Tibial nerve (tissue), 4 donors: ENCODE measurements around the gene ANKRD11. TPM values are rescaled to one million over a fixed set of nuclear protein-coding genes. Genes with fewer than 3 reads are reported as not detected.

Experiments used
- DNase-seq, 2 donors: peaks; one replicate each; pipeline ENCODE4 v3.0.0-alpha.2; 2019; ENCODE audit warnings: low spot score in 2 of 2
- H3K27ac ChIP-seq, 4 donors: fragments of 200-600 bp; sonication (generic) in 3 of 4; one replicate each; pipeline ENCODE4 v1.5.1; 2017 to 2019; ENCODE audit warnings: mild to moderate bottlenecking in 1 of 4
- H3K27me3 ChIP-seq, 2 donors: fragments of 200-600 bp; sonication (generic) in 1 of 2; one replicate each; pipeline versions ENCODE4 v1.5.1 to v1.6.0; 2017 to 2019
- H3K36me3 ChIP-seq, 3 donors: fragments of 200-600 bp; sonication (generic); one replicate each; pipeline ENCODE4 v1.5.1; 2018 to 2019
- H3K4me1 ChIP-seq, 4 donors: fragments of 200-600 bp; sonication (generic) in 3 of 4; one replicate each; pipeline ENCODE4 v1.5.1; 2017 to 2019
- H3K4me3 ChIP-seq, 4 donors: fragments of 200-600 bp; sonication (generic) in 3 of 4; one replicate each; pipeline ENCODE4 v1.5.1; 2017 to 2019; ENCODE audit warnings: mild to moderate bottlenecking in 1 of 4, moderate library complexity in 1 of 4
- H3K9me3 ChIP-seq, 4 donors: fragments of 200-600 bp; sonication (generic) in 3 of 4; one replicate each; pipeline ENCODE4 v1.5.1; 2017 to 2019
- EP300 ChIP-seq, 2 donors: sonication (generic); formaldehyde crosslinking; IDR thresholded peaks; one replicate each; pipeline ENCODE4 v1.6.1; 2017; ENCODE audit warnings: antibody characterized with exemption in 2 of 2, mild to moderate bottlenecking in 1 of 2
- POLR2A ChIP-seq, 2 donors: fragments of 450-650 bp; IDR thresholded peaks; one replicate each; pipeline ENCODE4 v1.6.1; 2017; ENCODE audit warnings: antibody characterized with exemption in 2 of 2, mild to moderate bottlenecking in 2 of 2, moderate library complexity in 2 of 2
- WGBS, 2 donors: methylation state at CpG; one replicate each; pipeline ENCODE4 v1.1.5; 2018; 5-methylcytosine and 5-hydroxymethylcytosine counted together
- total RNA-seq, 4 donors: library from RNA; depleted of rRNA; stranded (reverse); fragments of >200 nt; gene quantifications; one replicate each; pipeline ENCODE4 v1.1.0, GENCODE V29; 2016
- TF ChIP-seq, protein P1 (sequence below), 5 experiments: fragments of 200-600 bp in 3 of 5; fragments of 450-650 bp in 2 of 5; sonication (generic) in 3 of 5; IDR thresholded peaks; one replicate each; pipeline ENCODE4 v1.5.1; 2016 to 2019; ENCODE audit warnings: antibody characterized with exemption in 5 of 5, mild to moderate bottlenecking in 3 of 5, moderate library complexity in 2 of 5

Gene ANKRD11
- total RNA-seq, 4 donors from 2014 or later: 104 to 177 (median 112) TPM

DNA sequence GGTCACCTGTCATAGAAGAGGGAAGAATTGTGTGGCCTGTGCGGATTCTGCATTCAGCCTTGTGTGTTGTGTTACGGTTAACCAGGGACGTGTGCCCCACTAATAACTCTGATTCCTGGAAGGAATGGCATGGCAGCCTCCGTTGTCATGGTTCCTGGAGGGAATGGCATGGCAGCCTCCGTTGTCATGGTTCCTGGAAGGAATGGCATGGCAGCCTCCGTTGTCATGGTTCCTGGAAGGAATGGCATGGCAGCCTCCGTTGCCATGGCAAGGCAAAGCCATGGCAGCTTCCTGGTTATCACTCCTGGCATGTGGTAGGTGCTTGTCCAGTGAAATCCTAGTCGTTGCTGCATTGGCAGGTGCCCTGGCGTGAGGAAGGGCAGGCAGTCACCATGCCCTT is 26.8 kb upstream of the ANKRD11 start:
- no peak for DNase-seq
- H3K27me3 ChIP-seq: no peaks in the 10 kb centered on the region
- H3K27ac ChIP-seq: no peak overlapping the region
- H3K9me3 ChIP-seq: no peaks in the 10 kb centered on the region
- 77 to 98% methylated on average over 6 to 9 of the region's 9 CpGs for whole genome bisulfite sequencing, 2 donors
- peaks cover 2 to 98% (median 13%) of the 10 kb centered on the region in 3 donors for H3K36me3 ChIP-seq
- TF ChIP-seq, protein P1, sequence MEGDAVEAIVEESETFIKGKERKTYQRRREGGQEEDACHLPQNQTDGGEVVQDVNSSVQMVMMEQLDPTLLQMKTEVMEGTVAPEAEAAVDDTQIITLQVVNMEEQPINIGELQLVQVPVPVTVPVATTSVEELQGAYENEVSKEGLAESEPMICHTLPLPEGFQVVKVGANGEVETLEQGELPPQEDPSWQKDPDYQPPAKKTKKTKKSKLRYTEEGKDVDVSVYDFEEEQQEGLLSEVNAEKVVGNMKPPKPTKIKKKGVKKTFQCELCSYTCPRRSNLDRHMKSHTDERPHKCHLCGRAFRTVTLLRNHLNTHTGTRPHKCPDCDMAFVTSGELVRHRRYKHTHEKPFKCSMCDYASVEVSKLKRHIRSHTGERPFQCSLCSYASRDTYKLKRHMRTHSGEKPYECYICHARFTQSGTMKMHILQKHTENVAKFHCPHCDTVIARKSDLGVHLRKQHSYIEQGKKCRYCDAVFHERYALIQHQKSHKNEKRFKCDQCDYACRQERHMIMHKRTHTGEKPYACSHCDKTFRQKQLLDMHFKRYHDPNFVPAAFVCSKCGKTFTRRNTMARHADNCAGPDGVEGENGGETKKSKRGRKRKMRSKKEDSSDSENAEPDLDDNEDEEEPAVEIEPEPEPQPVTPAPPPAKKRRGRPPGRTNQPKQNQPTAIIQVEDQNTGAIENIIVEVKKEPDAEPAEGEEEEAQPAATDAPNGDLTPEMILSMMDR (IDR thresholded peaks at IDR 0.05): no peak
- no peak for TF ChIP-seq EP300 (IDR thresholded peaks at IDR 0.05)
- no peak for TF ChIP-seq POLR2A (IDR thresholded peaks at IDR 0.05)
- no peaks in the 10 kb centered on the region for H3K4me1 ChIP-seq
- H3K4me3 ChIP-seq: no peak overlapping the region

- Histone ChIP-seq H3K9me3 (no peaks in the 10 kb centered on the region), H3K27me3 (no peaks in the 10 kb centered on the region), H3K4me1 (peaks cover 0 to 19% (median 9%) of the 10 kb centered on the region in 4 donors), H3K4me3 (no peak overlapping the region), H3K36me3 (peaks cover 2 to 71% (median 19%) of the 10 kb centered on the region in 3 donors), H3K27ac (no peak overlapping the region)
- WGBS, 2 donors: 91 to 93% methylated on average over 9 of the region's 9 CpGs
- TF ChIP-seq, protein P1 (IDR thresholded peaks at IDR 0.05): no peak
- TF ChIP-seq POLR2A (IDR thresholded peaks at IDR 0.05) (no peak), EP300 (IDR thresholded peaks at IDR 0.05) (no peak)
- DNase-seq: no peak
Measured at GRCh38 chr16:89512453-89512852, 22.1 kb upstream of the ANKRD11 start.

- H3K9me3 ChIP-seq: no peaks in the 10 kb centered on the region
- peaks cover 0 to 30% (median 18%) of the 10 kb centered on the region in 4 donors for H3K4me1 ChIP-seq
- no peak overlapping the region for H3K4me3 ChIP-seq
- WGBS, 2 donors: 79 to 86% methylated on average over 8 of the region's 8 CpGs
- peaks cover 2 to 61% (median 19%) of the 10 kb centered on the region in 3 donors for H3K36me3 ChIP-seq
- TF ChIP-seq, protein P1 (IDR thresholded peaks at IDR 0.05): no peak
- TF ChIP-seq EP300 (IDR thresholded peaks at IDR 0.05): no peak
- no peak for TF ChIP-seq POLR2A (IDR thresholded peaks at IDR 0.05)
- no peaks in the 10 kb centered on the region for H3K27me3 ChIP-seq
- H3K27ac ChIP-seq: no peak overlapping the region
- no peak for DNase-seq
Measured at GRCh38 chr16:89511374-89511773, 21.0 kb upstream of the ANKRD11 start.

DNA sequence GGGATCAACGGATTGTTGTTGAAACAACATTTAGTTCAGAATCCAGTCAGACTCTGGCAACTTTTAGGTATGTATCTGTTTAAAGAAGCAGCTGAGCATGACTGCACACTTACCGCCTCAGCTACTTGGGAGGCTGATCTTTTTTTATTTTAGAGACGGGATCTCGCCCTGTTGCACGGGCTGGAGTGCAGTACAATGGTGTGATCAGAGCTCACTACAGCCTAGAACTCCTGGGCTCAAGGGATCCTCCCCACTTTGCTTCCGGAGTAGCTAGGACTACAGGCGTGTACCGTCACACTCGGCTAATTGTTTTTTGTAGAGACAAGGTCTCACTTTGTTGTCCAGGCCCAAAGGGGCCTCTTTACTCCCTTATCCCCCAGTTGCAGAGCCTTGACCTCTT is 20.2 kb upstream of the ANKRD11 start:
- no peak overlapping the region for H3K27ac ChIP-seq
- WGBS, 2 donors: 78 to 86% methylated on average over 9 of the region's 9 CpGs
- H3K4me3 ChIP-seq: no peak overlapping the region
- H3K4me1 ChIP-seq: peaks cover 4 to 38% (median 27%) of the 10 kb centered on the region in 4 donors
- TF ChIP-seq, protein P1 (IDR thresholded peaks at IDR 0.05): no peak
- TF ChIP-seq EP300 (IDR thresholded peaks at IDR 0.05) (no peak), POLR2A (IDR thresholded peaks at IDR 0.05) (no peak)
- H3K27me3 ChIP-seq: no peaks in the 10 kb centered on the region
- no peak for DNase-seq
- H3K36me3 ChIP-seq: peaks cover 2 to 52% (median 19%) of the 10 kb centered on the region in 3 donors
- H3K9me3 ChIP-seq: no peaks in the 10 kb centered on the region

GRCh38 chr16:89507834-89508590 is 17.7 kb upstream of the ANKRD11 start, which contains the start of gene SPG7:
Gene SPG7, plus strand, starts transcription at chr16:89508403. Its CDS starts 15 bp downstream, at chr16:89508418.
- Histone ChIP-seq H3K36me3 (peaks cover 0 to 27% (median 9%) of the 10 kb centered on the region in 3 donors), H3K9me3 (no peaks in the 10 kb centered on the region), H3K27me3 (no peaks in the 10 kb centered on the region), H3K4me3 (peak within 1 kb of the TSS; percentile 88 to 98 (median 95)), H3K27ac (peak within 1 kb of the TSS; percentile 82 to 96 (median 92)), H3K4me1 (peaks cover 4 to 56% (median 34%) of the 10 kb centered on the region in 4 donors)
- WGBS, 2 donors: 0% methylated on average over 16 to 21 of the region's 90 CpGs
- DNase-seq: peak; percentile 72 to 77
- peak in 1 of 2 donors; percentile 83 for TF ChIP-seq EP300 (IDR thresholded peaks at IDR 0.05)
- TF ChIP-seq, protein P1 (IDR thresholded peaks at IDR 0.05): peak in 2 of 5 experiments; percentile 19 to 43
- peak; percentile 67 to 90 for TF ChIP-seq POLR2A (IDR thresholded peaks at IDR 0.05)
